HUES64 (cell line): ENCODE data around the gene ZNF236.
"Not testable (repeated sequence)": the region's sequence is repeated elsewhere in the genome, so short reads cannot be mapped to it uniquely, and the experiment has no call there.

Experiments
- H3K27ac ChIP-seq: 2 replicates; pipeline ENCODE4 v1.7.0; 2013; ENCODE audit warnings: low read depth, low read length, inconsistent platforms
- H3K27me3 ChIP-seq: 2 replicates; pipeline ENCODE4 v1.6.1; 2013; ENCODE audit warnings: mild to moderate bottlenecking, low read length; ENCODE audit not compliant: insufficient read depth
- H3K36me3 ChIP-seq: 2 replicates; pipeline ENCODE4 v1.6.1; 2013; ENCODE audit warnings: mild to moderate bottlenecking, low read length; ENCODE audit not compliant: insufficient read depth
- H3K4me1 ChIP-seq: 2 replicates; pipeline ENCODE4 v1.6.1; 2013; ENCODE audit warnings: mild to moderate bottlenecking, low read length, moderate library complexity; ENCODE audit not compliant: insufficient read depth
- H3K4me3 ChIP-seq: 2 replicates; pipeline ENCODE4 v1.5.1; 2013; ENCODE audit warnings: mild to moderate bottlenecking, low read length, moderate library complexity
- H3K9ac ChIP-seq: 2 replicates; pipeline ENCODE4 v1.6.1; 2013; ENCODE audit warnings: mild to moderate bottlenecking, low read depth, low read length
- H3K9me3 ChIP-seq: 2 replicates; pipeline ENCODE4 v1.6.1; 2013; ENCODE audit warnings: low read depth, low read length; ENCODE audit not compliant: insufficient read depth
- WGBS: fragments of 150-250, 120-280 bp; methylation state at CpG from one replicate; pipeline ENCODE4 v1.1.7; 2013; ENCODE audit warnings: missing lambda C conversion rate; 5-methylcytosine and 5-hydroxymethylcytosine counted together

The ZNF236 gene

DNA sequence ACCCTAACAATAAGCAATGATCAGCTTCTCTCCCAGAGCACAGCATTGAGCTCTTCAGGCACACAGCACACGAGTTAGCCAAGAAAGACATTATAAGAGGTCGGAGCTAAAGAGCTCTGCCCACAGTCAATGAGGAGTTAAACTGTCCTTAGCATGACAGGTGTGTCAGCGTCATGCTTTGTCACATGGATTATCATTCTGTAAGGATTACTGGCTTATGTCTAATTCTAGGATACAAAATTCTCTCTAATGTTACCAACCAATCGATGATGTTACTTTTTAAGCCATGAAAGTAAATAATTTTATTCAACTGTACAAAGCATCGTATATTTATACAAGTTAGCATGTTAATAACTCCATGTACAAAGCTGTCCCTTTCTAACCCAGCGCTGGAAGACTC lies 108.8 kb downstream of the ZNF236 start:
- no peaks in the 10 kb centered on the region for H3K27me3 ChIP-seq
- H3K9ac ChIP-seq, result no peak overlapping the region
- H3K36me3 ChIP-seq, result peaks cover 70% of the 10 kb centered on the region

DNA sequence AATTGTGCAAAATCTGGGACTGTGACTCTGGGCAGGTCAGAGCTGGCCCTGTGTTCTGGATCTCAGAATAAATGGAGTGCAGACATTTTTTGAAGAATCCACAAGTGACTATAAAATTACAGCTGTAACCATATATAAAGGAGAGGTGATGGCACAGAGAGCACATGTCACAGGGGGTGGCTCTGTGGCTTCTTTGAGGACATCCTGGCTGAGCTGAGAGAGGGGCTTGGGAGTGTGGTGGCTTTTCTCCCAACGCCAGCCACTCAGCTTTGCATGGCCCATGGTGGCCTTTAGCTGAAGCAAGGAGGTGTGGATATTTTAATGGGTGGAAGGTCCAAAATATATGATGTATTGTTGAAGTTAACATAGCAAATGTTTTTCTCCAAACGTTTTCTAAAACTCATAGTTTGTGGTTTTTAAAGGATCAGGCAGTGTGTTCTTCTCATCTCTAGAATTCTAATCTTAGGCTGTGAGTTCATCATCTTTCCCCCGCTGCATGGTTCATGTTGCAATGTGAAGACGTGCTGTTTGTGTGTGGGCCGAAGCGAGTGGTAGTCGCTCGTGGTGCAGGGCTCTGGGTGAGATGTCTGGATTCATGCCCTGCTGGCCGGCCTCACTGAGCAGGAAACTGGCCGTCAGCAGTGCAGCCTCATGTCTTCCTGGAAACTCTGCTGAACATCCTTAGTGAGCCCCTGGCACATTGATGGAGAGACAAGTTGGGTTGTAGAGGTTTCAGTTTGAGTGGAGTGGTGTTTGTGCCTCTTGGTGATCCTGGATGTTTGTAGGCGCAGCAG lies 109.9 kb downstream of the ZNF236 start:
- 97% methylated on average over 11 of the region's 11 CpGs for WGBS
- Histone ChIP-seq H3K4me1 (no peaks in the 10 kb centered on the region), H3K27me3 (no peaks in the 10 kb centered on the region), H3K36me3 (peaks cover 64% of the 10 kb centered on the region), H3K27ac (no peak overlapping the region), H3K4me3 (no peak overlapping the region), H3K9ac (no peak overlapping the region), H3K9me3 (no peaks in the 10 kb centered on the region)

More for the DNA sequence above, 108.8 kb downstream of the ZNF236 start:
- WGBS, result 94% methylated on average over 6 of the region's 6 CpGs
- Histone ChIP-seq H3K9me3 (no peaks in the 10 kb centered on the region), H3K4me3 (no peak overlapping the region), H3K4me1 (no peaks in the 10 kb centered on the region), H3K27ac (no peak overlapping the region)

GRCh38 chr18:76935722-76936337 lies 113.5 kb downstream of the ZNF236 start:
- no peak overlapping the region for H3K9ac ChIP-seq
- H3K4me1 ChIP-seq, result no peaks in the 10 kb centered on the region
- H3K9me3 ChIP-seq, result no peaks in the 10 kb centered on the region
- H3K27me3 ChIP-seq, result no peaks in the 10 kb centered on the region
- H3K27ac ChIP-seq, result no peak overlapping the region
- peaks cover 50% of the 10 kb centered on the region for H3K36me3 ChIP-seq
- no peak overlapping the region for H3K4me3 ChIP-seq
- WGBS, result 95% methylated on average over 18 of the region's 18 CpGs

GRCh38 chr18:76936877-76937276 lies 114.5 kb downstream of the ZNF236 start:
- 98% methylated on average over 11 of the region's 11 CpGs for WGBS
- H3K9ac ChIP-seq, result no peak overlapping the region
- no peaks in the 10 kb centered on the region for H3K27me3 ChIP-seq
- H3K36me3 ChIP-seq, result peaks cover 41% of the 10 kb centered on the region
- H3K4me1 ChIP-seq, result no peaks in the 10 kb centered on the region
- H3K4me3 ChIP-seq, result no peak overlapping the region
- H3K9me3 ChIP-seq, result no peaks in the 10 kb centered on the region
- no peak overlapping the region for H3K27ac ChIP-seq

- H3K36me3 ChIP-seq, result peaks cover 37% of the 10 kb centered on the region
- no peak overlapping the region for H3K9ac ChIP-seq
- H3K9me3 ChIP-seq, result no peaks in the 10 kb centered on the region
- H3K27me3 ChIP-seq, result no peaks in the 10 kb centered on the region
- H3K27ac ChIP-seq, result no peak overlapping the region
- WGBS, result 100% methylated on average over 1 of the region's 1 CpG
- H3K4me3 ChIP-seq, result no peak overlapping the region
- H3K4me1 ChIP-seq, result no peaks in the 10 kb centered on the region
Observed at GRCh38 chr18:76937597-76937996, 115.2 kb downstream of the ZNF236 start.

- Histone ChIP-seq H3K4me1 (no peaks in the 10 kb centered on the region), H3K36me3 (peaks cover 37% of the 10 kb centered on the region), H3K9me3 (no peaks in the 10 kb centered on the region), H3K4me3 (no peak overlapping the region), H3K9ac (no peak overlapping the region), H3K27ac (no peak overlapping the region), H3K27me3 (no peaks in the 10 kb centered on the region)
- 96% methylated on average over 12 of the region's 12 CpGs for WGBS
Observed at GRCh38 chr18:76938619-76939018, 116.3 kb downstream of the ZNF236 start.

GRCh38 chr18:76941284-76941683 lies 118.9 kb downstream of the ZNF236 start:
- no peak overlapping the region for H3K27ac ChIP-seq
- H3K9me3 ChIP-seq, result no peaks in the 10 kb centered on the region
- peaks cover 31% of the 10 kb centered on the region for H3K36me3 ChIP-seq
- H3K9ac ChIP-seq, result no peak overlapping the region
- no peaks in the 10 kb centered on the region for H3K4me1 ChIP-seq
- H3K4me3 ChIP-seq, result no peak overlapping the region
- WGBS, result 92% methylated on average over 9 of the region's 9 CpGs
- no peaks in the 10 kb centered on the region for H3K27me3 ChIP-seq

DNA sequence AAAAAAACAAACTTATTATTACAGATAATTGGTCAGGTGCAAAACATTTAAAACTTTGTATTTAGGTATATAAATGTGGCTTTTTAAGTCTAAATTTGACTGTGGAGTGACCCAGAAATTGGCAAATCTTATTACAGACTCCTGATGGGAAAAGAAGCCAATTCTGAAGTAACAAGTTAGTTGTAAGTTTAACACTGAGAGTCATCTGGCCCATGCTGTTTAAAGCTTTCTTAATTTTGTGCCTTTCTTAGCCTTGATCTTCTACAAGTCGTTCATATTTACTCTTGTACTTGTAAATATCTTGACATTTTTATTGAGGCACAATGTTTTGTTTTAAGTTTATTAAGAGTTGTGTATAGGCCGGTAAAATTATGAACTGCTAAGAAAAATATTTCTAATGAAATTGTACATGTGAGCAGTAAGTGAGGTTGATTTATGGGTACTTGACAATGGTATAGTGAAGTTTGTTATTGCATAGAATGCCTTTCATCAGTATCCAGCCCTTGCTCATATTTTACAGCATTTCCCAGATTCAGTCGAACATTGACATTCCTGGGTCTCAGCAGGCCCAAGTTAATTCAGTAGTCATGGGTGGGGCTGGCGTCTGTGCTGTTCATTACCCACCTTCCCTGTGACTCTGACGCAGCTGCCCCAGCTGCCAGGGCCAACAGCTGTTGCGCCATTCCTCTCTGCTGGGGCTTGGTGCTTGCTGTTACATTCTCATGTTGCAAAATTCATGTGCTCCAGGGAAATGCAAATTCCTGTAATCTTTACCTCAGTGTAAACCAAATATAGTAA lies 121.4 kb downstream of the ZNF236 start:
- H3K4me3 ChIP-seq, result no peak overlapping the region
- no peak overlapping the region for H3K27ac ChIP-seq
- WGBS, result 93% methylated on average over 6 of the region's 6 CpGs
- no peaks in the 10 kb centered on the region for H3K9me3 ChIP-seq
- H3K9ac ChIP-seq, result no peak overlapping the region
- H3K4me1 ChIP-seq, result no peaks in the 10 kb centered on the region
- no peaks in the 10 kb centered on the region for H3K27me3 ChIP-seq
- peaks cover 26% of the 10 kb centered on the region for H3K36me3 ChIP-seq

- H3K9me3 ChIP-seq, H3K4me1 ChIP-seq, H3K4me3 ChIP-seq, H3K27ac ChIP-seq, H3K9ac ChIP-seq, H3K27me3 ChIP-seq: not testable (repeated sequence)
- 93% methylated on average over 7 of the region's 8 CpGs for WGBS
- peaks cover 24% of the 10 kb centered on the region for H3K36me3 ChIP-seq
Observed at GRCh38 chr18:76944346-76944745, 122.0 kb downstream of the ZNF236 start.

DNA sequence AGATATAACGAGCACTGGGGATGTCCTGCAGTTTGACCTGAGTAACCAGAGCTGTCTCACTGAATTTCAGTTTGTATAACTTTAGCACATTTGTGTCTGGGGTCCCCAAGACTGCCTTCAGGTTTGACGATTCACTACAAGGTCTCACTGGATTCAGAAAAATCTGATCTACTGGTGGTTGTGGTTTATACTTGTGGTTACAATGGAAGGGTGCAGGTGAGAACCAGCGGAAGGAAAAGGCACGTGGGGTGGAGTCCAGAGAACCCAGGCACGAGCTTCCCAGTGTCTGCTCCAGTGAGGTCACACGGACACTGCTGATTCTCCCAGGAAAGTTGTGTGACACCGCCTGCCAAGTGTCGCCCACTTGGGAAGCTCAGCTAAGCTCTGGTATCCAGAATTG lies 126.0 kb downstream of the ZNF236 start:
- H3K27ac ChIP-seq, result no peak overlapping the region
- H3K36me3 ChIP-seq, result peaks cover 28% of the 10 kb centered on the region
- H3K9me3 ChIP-seq, result no peaks in the 10 kb centered on the region
- H3K9ac ChIP-seq, result no peak overlapping the region
- H3K4me1 ChIP-seq, result no peaks in the 10 kb centered on the region
- no peak overlapping the region for H3K4me3 ChIP-seq
- no peaks in the 10 kb centered on the region for H3K27me3 ChIP-seq
- WGBS, result 95% methylated on average over 8 of the region's 8 CpGs
